ENCODE results near the gene KDM5A. TPM values are rescaled to one million over a fixed set of nuclear protein-coding genes. Genes with fewer than 3 reads are reported as not detected.

Gene KDM5A
- total and polyA plus RNA-seq, 10 of the 15 experiments (the other 5 are each of a cell fraction or from before 2014, with no cell fraction given): 9.0 to 59.9 (median 27.7) TPM

DNA sequence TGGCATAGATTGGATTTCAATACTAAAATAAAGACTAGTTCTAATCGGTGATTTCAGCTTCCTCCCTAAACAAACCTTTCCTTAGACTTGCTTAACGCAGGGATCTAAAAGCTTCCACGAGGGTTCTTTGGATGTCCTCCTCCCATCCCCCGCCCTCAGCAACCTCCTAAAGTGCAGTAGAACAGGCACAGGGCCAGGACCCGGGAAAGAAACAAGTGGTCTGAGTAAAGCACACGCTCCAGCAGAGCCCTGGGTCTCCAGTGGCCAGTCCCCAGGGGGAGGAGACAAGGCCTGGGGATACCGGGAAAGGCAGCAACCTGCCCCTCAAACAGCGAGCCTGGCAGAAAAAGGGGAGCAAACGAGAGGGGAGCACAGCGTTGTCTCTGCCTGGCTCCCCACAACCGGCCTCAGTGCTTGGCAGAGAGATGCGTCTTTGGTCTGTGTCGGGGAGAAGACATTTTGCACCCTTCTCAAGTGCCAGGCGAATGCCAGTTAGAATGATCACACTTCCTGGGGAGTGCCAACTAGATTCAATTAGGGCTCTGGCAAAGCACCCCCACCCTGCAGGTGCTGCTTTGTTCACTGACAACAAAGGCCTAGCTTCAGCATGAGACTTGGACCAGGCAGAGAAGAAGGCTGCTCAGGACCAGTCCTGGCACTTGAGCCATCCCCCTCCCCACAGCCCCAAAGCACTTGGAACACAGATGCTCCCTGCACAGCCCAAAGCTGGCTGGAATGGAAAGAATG, 158.0 kb downstream of the KDM5A start:
- TF ChIP-seq NFIC (IDR thresholded peaks at IDR 0.05; ENCODE audit: low read depth, low read length) (no peak), GABPA (IDR thresholded peaks at IDR 0.05; ENCODE audit: low read depth) (no peak), KLF5 (IDR thresholded peaks at IDR 0.05; ENCODE audit: partially characterized antibody) (no peak), PAX5 (IDR thresholded peaks at IDR 0.05; ENCODE audit: borderline replicate concordance, low read depth, low read length) (no peak), JUND (IDR thresholded peaks at IDR 0.05; ENCODE audit: low read depth, low read length) (no peak)
- TF ChIP-seq, protein P1, sequence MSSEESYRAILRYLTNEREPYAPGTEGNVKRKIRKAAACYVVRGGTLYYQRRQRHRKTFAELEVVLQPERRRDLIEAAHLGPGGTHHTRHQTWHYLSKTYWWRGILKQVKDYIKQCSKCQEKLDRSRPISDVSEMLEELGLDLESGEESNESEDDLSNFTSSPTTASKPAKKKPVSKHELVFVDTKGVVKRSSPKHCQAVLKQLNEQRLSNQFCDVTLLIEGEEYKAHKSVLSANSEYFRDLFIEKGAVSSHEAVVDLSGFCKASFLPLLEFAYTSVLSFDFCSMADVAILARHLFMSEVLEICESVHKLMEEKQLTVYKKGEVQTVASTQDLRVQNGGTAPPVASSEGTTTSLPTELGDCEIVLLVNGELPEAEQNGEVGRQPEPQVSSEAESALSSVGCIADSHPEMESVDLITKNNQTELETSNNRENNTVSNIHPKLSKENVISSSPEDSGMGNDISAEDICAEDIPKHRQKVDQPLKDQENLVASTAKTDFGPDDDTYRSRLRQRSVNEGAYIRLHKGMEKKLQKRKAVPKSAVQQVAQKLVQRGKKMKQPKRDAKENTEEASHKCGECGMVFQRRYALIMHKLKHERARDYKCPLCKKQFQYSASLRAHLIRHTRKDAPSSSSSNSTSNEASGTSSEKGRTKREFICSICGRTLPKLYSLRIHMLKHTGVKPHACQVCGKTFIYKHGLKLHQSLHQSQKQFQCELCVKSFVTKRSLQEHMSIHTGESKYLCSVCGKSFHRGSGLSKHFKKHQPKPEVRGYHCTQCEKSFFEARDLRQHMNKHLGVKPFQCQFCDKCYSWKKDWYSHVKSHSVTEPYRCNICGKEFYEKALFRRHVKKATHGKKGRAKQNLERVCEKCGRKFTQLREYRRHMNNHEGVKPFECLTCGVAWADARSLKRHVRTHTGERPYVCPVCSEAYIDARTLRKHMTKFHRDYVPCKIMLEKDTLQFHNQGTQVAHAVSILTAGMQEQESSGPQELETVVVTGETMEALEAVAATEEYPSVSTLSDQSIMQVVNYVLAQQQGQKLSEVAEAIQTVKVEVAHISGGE (CRISPR knock-in tag; IDR thresholded peaks at IDR 0.05): no peak
- TF ChIP-seq, protein P2, sequence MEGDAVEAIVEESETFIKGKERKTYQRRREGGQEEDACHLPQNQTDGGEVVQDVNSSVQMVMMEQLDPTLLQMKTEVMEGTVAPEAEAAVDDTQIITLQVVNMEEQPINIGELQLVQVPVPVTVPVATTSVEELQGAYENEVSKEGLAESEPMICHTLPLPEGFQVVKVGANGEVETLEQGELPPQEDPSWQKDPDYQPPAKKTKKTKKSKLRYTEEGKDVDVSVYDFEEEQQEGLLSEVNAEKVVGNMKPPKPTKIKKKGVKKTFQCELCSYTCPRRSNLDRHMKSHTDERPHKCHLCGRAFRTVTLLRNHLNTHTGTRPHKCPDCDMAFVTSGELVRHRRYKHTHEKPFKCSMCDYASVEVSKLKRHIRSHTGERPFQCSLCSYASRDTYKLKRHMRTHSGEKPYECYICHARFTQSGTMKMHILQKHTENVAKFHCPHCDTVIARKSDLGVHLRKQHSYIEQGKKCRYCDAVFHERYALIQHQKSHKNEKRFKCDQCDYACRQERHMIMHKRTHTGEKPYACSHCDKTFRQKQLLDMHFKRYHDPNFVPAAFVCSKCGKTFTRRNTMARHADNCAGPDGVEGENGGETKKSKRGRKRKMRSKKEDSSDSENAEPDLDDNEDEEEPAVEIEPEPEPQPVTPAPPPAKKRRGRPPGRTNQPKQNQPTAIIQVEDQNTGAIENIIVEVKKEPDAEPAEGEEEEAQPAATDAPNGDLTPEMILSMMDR (IDR thresholded peaks at IDR 0.05 in 2 of 3, conservative IDR thresholded peaks at IDR 0.05 in 1 of 3; ENCODE audit: control insufficient read depth in 2 of 3, extremely low read depth in 1 of 3, insufficient read depth in 1 of 3, low read depth in 3 of 3, low read length in 3 of 3): no peak
- ATAC-seq: no peak
- SMC1A ChIA-PET (ENCODE audit: uncharacterized antibody, unreplicated experiment): interaction anchor here (0.6 kb wide), 1 partner anchor 100 kb away, joined by 3 read pairs; no protein-coding TSS in a partner anchor
- H4K20me1 ChIP-seq (ENCODE audit: control insufficient read depth, insufficient read depth): no peaks in the 10 kb centered on the region
- no peak for DNase-seq (ENCODE audit: low read depth, low spot score)
- no peak overlapping the region for H3K4me2 ChIP-seq (ENCODE audit: control insufficient read depth, insufficient read depth)
- CTCF ChIA-PET: no interaction called here
- H2AFZ ChIP-seq (ENCODE audit: control insufficient read depth, low read depth, low read length): no peak overlapping the region
- no peak for FAIRE-seq
- 27% methylated on average over 14 of the region's 14 CpGs for WGBS (ENCODE audit: insufficient coverage, insufficient replicate concordance, low lambda C conversion rate, missing lambda C conversion rate)
- no peak overlapping the region for H3K9ac ChIP-seq (ENCODE audit: control insufficient read depth, insufficient read depth, low read length)
- H3K4me3 ChIP-seq: no peak overlapping the region
- in situ Hi-C loops (cut with MboI): no loop called here
- H3K27ac ChIP-seq (ENCODE audit: control insufficient read depth, insufficient read depth): no peak overlapping the region
- H3K36me3 ChIP-seq (ENCODE audit: control insufficient read depth in 2 of 2, insufficient read depth in 2 of 2, low read length in 1 of 2): no peaks in the 10 kb centered on the region
- no TSS peak for BruUV-seq (replicated peaks)
- H3K4me1 ChIP-seq (ENCODE audit: control insufficient read depth, insufficient read depth, low read length): no peaks in the 10 kb centered on the region
- intact Hi-C loops (cut with micrococcal nuclease; ENCODE audit: unreplicated experiment): no loop called here
- H3K9me3 ChIP-seq (replicated peaks; ENCODE audit: control insufficient read depth, insufficient read depth, low read length): peaks cover 3% of the 10 kb centered on the region; the same call in 1 of the 3 replicates
- H3K27me3 ChIP-seq (replicated peaks in 1 of 2; ENCODE audit: control insufficient read depth in 2 of 2, insufficient read depth in 2 of 2, low read length in 1 of 2): peaks cover 0 to 4% of the 10 kb centered on the region in 2 experiments
- POLR2A ChIA-PET: no interaction called here
- RAD21 ChIA-PET (ENCODE audit: unreplicated experiment): interaction anchor here (0.6 kb wide), 1 partner anchor 456 kb away, joined by 3 read pairs; no protein-coding TSS in a partner anchor
- no peaks in the 10 kb centered on the region for H3K79me2 ChIP-seq (ENCODE audit: control insufficient read depth, insufficient read depth, low read length)

Other genes starting within 250 kb of the KDM5A start
- gene SLC6A12, start 175.2 kb downstream of the KDM5A start, total RNA-seq (2014; rRNA removed): 0.06 TPM in 1 of 2 replicates, not detected in the other
- not detected in 2 replicates for gene SLC6A12, start 175.2 kb downstream of the KDM5A start, total RNA-seq (2014; rRNA removed; fragmentation: Illumina TruSeq; extraction: Trizol)
- gene SLC6A12, start 175.2 kb downstream of the KDM5A start, total RNA-seq (2021): not detected in 2 replicates
- gene SLC6A12, start 175.2 kb downstream of the KDM5A start, polyA plus RNA-seq (2011; rRNA removed): 0.11 TPM in 1 of 2 replicates, not detected in the other
- gene SLC6A12, start 175.2 kb downstream of the KDM5A start, polyA plus RNA-seq (2014; fragmentation: Illumina TruSeq; extraction: Trizol): 0.07 TPM in 1 of 2 replicates, not detected in the other
- gene SLC6A12, start 175.2 kb downstream of the KDM5A start, polyA plus RNA-seq (2014; fragmentation: Nextera tagmentation; extraction: Ambion mirVana): not detected
- not detected in 2 replicates for gene SLC6A12, start 175.2 kb downstream of the KDM5A start, polyA plus RNA-seq (2014; rRNA removed)
- not detected for gene SLC6A12, start 175.2 kb downstream of the KDM5A start, polyA plus RNA-seq (2016; fragmentation: Nextera tagmentation; extraction: Ambion mirVana)
- gene SLC6A13, start 126.5 kb downstream of the KDM5A start, total RNA-seq (2014; rRNA removed): not detected in 2 replicates
- 0.18 and 0.32 TPM in 2 replicates for gene SLC6A13, start 126.5 kb downstream of the KDM5A start, total RNA-seq (2014; rRNA removed; fragmentation: Illumina TruSeq; extraction: Trizol)
- 0.46 and 0.61 TPM in 2 replicates for gene SLC6A13, start 126.5 kb downstream of the KDM5A start, total RNA-seq (2021)
- gene SLC6A13, start 126.5 kb downstream of the KDM5A start, polyA plus RNA-seq (2011; rRNA removed): 1.2 and 2.1 TPM in 2 replicates
- gene SLC6A13, start 126.5 kb downstream of the KDM5A start, polyA plus RNA-seq (2014; fragmentation: Illumina TruSeq; extraction: Trizol): 0.35 TPM in 1 of 2 replicates, not detected in the other
- under 1 TPM; 0.19 to 0.20 TPM for gene SLC6A13, start 126.5 kb downstream of the KDM5A start, polyA plus RNA-seq (2014; fragmentation: Nextera tagmentation; extraction: Ambion mirVana)
- 0.18 and 0.20 TPM in 2 replicates for gene SLC6A13, start 126.5 kb downstream of the KDM5A start, polyA plus RNA-seq (2014; rRNA removed)
- gene SLC6A13, start 126.5 kb downstream of the KDM5A start, polyA plus RNA-seq (2016; fragmentation: Nextera tagmentation; extraction: Ambion mirVana): not detected
- gene CCDC77, start 12.3 kb upstream of the KDM5A start, total RNA-seq (2014; rRNA removed): 12.4 and 14.5 TPM in 2 replicates
- gene CCDC77, start 12.3 kb upstream of the KDM5A start, total RNA-seq (2014; rRNA removed; fragmentation: Illumina TruSeq; extraction: Trizol): 18.9 and 21.5 TPM in 2 replicates
- 11.2 and 12.0 TPM in 2 replicates for gene CCDC77, start 12.3 kb upstream of the KDM5A start, total RNA-seq (2021)
- 16.5 and 22.2 TPM in 2 replicates for gene CCDC77, start 12.3 kb upstream of the KDM5A start, polyA plus RNA-seq (2011; rRNA removed)
- 20.6 and 22.5 TPM in 2 replicates for gene CCDC77, start 12.3 kb upstream of the KDM5A start, polyA plus RNA-seq (2014; fragmentation: Illumina TruSeq; extraction: Trizol)
- gene CCDC77, start 12.3 kb upstream of the KDM5A start, polyA plus RNA-seq (2014; fragmentation: Nextera tagmentation; extraction: Ambion mirVana): 1 to 10 TPM; 8.8 to 9.9 TPM
- gene CCDC77, start 12.3 kb upstream of the KDM5A start, polyA plus RNA-seq (2014; rRNA removed): 11.7 and 15.4 TPM in 2 replicates
- 10 to 100 TPM; 16.3 to 17.7 TPM for gene CCDC77, start 12.3 kb upstream of the KDM5A start, polyA plus RNA-seq (2016; fragmentation: Nextera tagmentation; extraction: Ambion mirVana)
- gene B4GALNT3, start 70.6 kb upstream of the KDM5A start, total RNA-seq (2014; rRNA removed): 3.1 and 3.6 TPM in 2 replicates
- 2.3 and 2.7 TPM in 2 replicates for gene B4GALNT3, start 70.6 kb upstream of the KDM5A start, total RNA-seq (2014; rRNA removed; fragmentation: Illumina TruSeq; extraction: Trizol)
- gene B4GALNT3, start 70.6 kb upstream of the KDM5A start, total RNA-seq (2021): 3.1 and 3.8 TPM in 2 replicates
- gene B4GALNT3, start 70.6 kb upstream of the KDM5A start, polyA plus RNA-seq (2011; rRNA removed): 0.01 TPM in 1 of 2 replicates, not detected in the other
- gene B4GALNT3, start 70.6 kb upstream of the KDM5A start, polyA plus RNA-seq (2014; fragmentation: Illumina TruSeq; extraction: Trizol): 0.57 and 1.8 TPM in 2 replicates
- under 1 TPM; 0.05 to 0.26 TPM for gene B4GALNT3, start 70.6 kb upstream of the KDM5A start, polyA plus RNA-seq (2014; fragmentation: Nextera tagmentation; extraction: Ambion mirVana)
- gene B4GALNT3, start 70.6 kb upstream of the KDM5A start, polyA plus RNA-seq (2014; rRNA removed): 2.2 and 2.8 TPM in 2 replicates
- gene B4GALNT3, start 70.6 kb upstream of the KDM5A start, polyA plus RNA-seq (2016; fragmentation: Nextera tagmentation; extraction: Ambion mirVana): 1 to 10 TPM; 3.8 to 4.2 TPM